ACC112 (cell line): ENCODE data around the gene TMC1.
"Not testable (repeated sequence)": the region's sequence is repeated elsewhere in the genome, so short reads cannot be mapped to it uniquely, and the experiment has no call there.

ENCODE experiments used
- H2AFZ ChIP-seq: fragments of 200-600 bp; sonication (generic); one replicate; pipeline ENCODE4 v1.6.0; 2017; ENCODE audit warnings: antibody characterized with exemption, low read length; ENCODE audit not compliant: unreplicated experiment
- H3K27ac ChIP-seq: fragments of 200-600 bp; sonication (generic); 2 replicates; pipeline ENCODE4 v1.5.1; 2014; ENCODE audit warnings: low read depth, mild to moderate bottlenecking, antibody characterized with exemption, low read length, moderate library complexity
- H3K27me3 ChIP-seq: fragments of 200-600 bp; sonication (generic); 2 replicates; pipeline ENCODE4 v1.6.1; 2014; ENCODE audit warnings: mild to moderate bottlenecking, antibody characterized with exemption, low read length, moderate library complexity, mixed read lengths; ENCODE audit not compliant: insufficient read depth
- H3K36me3 ChIP-seq: fragments of 200-600 bp; sonication (generic); 2 replicates; pipeline ENCODE4 v1.6.1; 2016; ENCODE audit warnings: mild to moderate bottlenecking, antibody characterized with exemption, low read length, moderate library complexity, mixed read lengths; ENCODE audit not compliant: insufficient read depth
- H3K4me1 ChIP-seq: fragments of 200-600 bp; sonication (generic); one replicate; pipeline ENCODE4 v1.6.1; 2016; ENCODE audit warnings: low read length, mixed read lengths; ENCODE audit not compliant: insufficient read depth, unreplicated experiment, control insufficient read depth
- H3K4me3 ChIP-seq: fragments of 200-600 bp; sonication (generic); 2 replicates; pipeline ENCODE4 v1.5.1; 2014; ENCODE audit warnings: mild to moderate bottlenecking, low read depth, low read length
- H3K79me2 ChIP-seq: fragments of 200-600 bp; sonication (generic); one replicate; pipeline ENCODE4 v1.6.0; 2016; ENCODE audit warnings: low read length; ENCODE audit not compliant: control insufficient read depth, unreplicated experiment, insufficient read depth

Gene TMC1

GRCh38 chr9:72486594-72486955 lies 34.8 kb upstream of the TMC1 start:
- no peak overlapping the region for H3K4me3 ChIP-seq
- H3K4me1 ChIP-seq: peaks cover 6% of the 10 kb centered on the region
- H3K27ac ChIP-seq: no peak overlapping the region
- no peak overlapping the region for H2AFZ ChIP-seq
- H3K79me2 ChIP-seq: no peaks in the 10 kb centered on the region
- H3K27me3 ChIP-seq: no peaks in the 10 kb centered on the region
- H3K36me3 ChIP-seq: no peaks in the 10 kb centered on the region

- H3K79me2 ChIP-seq, H3K4me1 ChIP-seq, H3K4me3 ChIP-seq, H3K36me3 ChIP-seq, H3K27ac ChIP-seq, H3K27me3 ChIP-seq, H2AFZ ChIP-seq: not testable (repeated sequence)
These were observed 33.7 kb upstream of the TMC1 start for GRCh38 chr9:72487665-72488064.

GRCh38 chr9:72489986-72490385 lies 31.4 kb upstream of the TMC1 start:
- no peak overlapping the region for H3K4me3 ChIP-seq
- no peaks in the 10 kb centered on the region for H3K79me2 ChIP-seq
- no peak overlapping the region for H3K27ac ChIP-seq
- no peaks in the 10 kb centered on the region for H3K4me1 ChIP-seq
- H2AFZ ChIP-seq: no peak overlapping the region
- H3K36me3 ChIP-seq: no peaks in the 10 kb centered on the region
- no peaks in the 10 kb centered on the region for H3K27me3 ChIP-seq

GRCh38 chr9:72491242-72491641 lies 30.2 kb upstream of the TMC1 start:
- no peaks in the 10 kb centered on the region for H3K27me3 ChIP-seq
- no peak overlapping the region for H3K4me3 ChIP-seq
- H3K36me3 ChIP-seq: no peaks in the 10 kb centered on the region
- H3K79me2 ChIP-seq: no peaks in the 10 kb centered on the region
- H2AFZ ChIP-seq: no peak overlapping the region
- no peak overlapping the region for H3K27ac ChIP-seq
- H3K4me1 ChIP-seq: no peaks in the 10 kb centered on the region

GRCh38 chr9:72494051-72494450 lies 27.4 kb upstream of the TMC1 start:
- Histone ChIP-seq H3K4me3 (no peak overlapping the region), H3K79me2 (no peaks in the 10 kb centered on the region), H3K36me3 (no peaks in the 10 kb centered on the region), H3K27ac (no peak overlapping the region), H2AFZ (no peak overlapping the region), H3K4me1 (no peaks in the 10 kb centered on the region), H3K27me3 (no peaks in the 10 kb centered on the region)

GRCh38 chr9:72497447-72498046 lies 23.9 kb upstream of the TMC1 start:
- Histone ChIP-seq H3K27ac (no peak overlapping the region), H3K4me1 (no peaks in the 10 kb centered on the region), H3K36me3 (no peaks in the 10 kb centered on the region), H2AFZ (no peak overlapping the region), H3K79me2 (no peaks in the 10 kb centered on the region), H3K27me3 (no peaks in the 10 kb centered on the region), H3K4me3 (no peak overlapping the region)

GRCh38 chr9:72506615-72507014 lies 14.8 kb upstream of the TMC1 start:
- Histone ChIP-seq H3K27me3 (no peaks in the 10 kb centered on the region), H2AFZ (no peak overlapping the region), H3K4me3 (no peak overlapping the region), H3K27ac (no peak overlapping the region), H3K79me2 (no peaks in the 10 kb centered on the region), H3K36me3 (no peaks in the 10 kb centered on the region), H3K4me1 (peaks cover 15% of the 10 kb centered on the region)

- Histone ChIP-seq H3K27me3 (no peaks in the 10 kb centered on the region), H3K4me3 (no peak overlapping the region), H2AFZ (peak overlapping the region; percentile 97), H3K4me1 (peaks cover 15% of the 10 kb centered on the region), H3K27ac (peak overlapping the region; percentile 65), H3K79me2 (no peaks in the 10 kb centered on the region), H3K36me3 (no peaks in the 10 kb centered on the region)
These were observed 12.4 kb upstream of the TMC1 start for GRCh38 chr9:72509053-72509452.

- H3K27ac ChIP-seq: peak overlapping the region; percentile 65
These were observed 11.8 kb upstream of the TMC1 start for GRCh38 chr9:72509635-72510034.

GRCh38 chr9:72521011-72521410 lies 397 bp upstream of the TMC1 start:
- H3K4me1 ChIP-seq, H3K27ac ChIP-seq, H3K27me3 ChIP-seq, H3K4me3 ChIP-seq, H3K79me2 ChIP-seq, H2AFZ ChIP-seq, H3K36me3 ChIP-seq: not testable (repeated sequence)

More at GRCh38 chr9:72509635-72510034, 11.8 kb upstream of the TMC1 start:
- no peaks in the 10 kb centered on the region for H3K36me3 ChIP-seq
- H3K4me3 ChIP-seq: no peak overlapping the region
- no peaks in the 10 kb centered on the region for H3K27me3 ChIP-seq
- H3K79me2 ChIP-seq: no peaks in the 10 kb centered on the region
- peaks cover 15% of the 10 kb centered on the region for H3K4me1 ChIP-seq
- H2AFZ ChIP-seq: peak overlapping the region; percentile 97

GRCh38 chr9:72524820-72525540 lies 3.6 kb downstream of the TMC1 start:
- Histone ChIP-seq H3K27ac (peak overlapping the region; percentile 70), H3K4me3 (no peak overlapping the region), H3K4me1 (peaks cover 25% of the 10 kb centered on the region), H2AFZ (no peak overlapping the region), H3K27me3 (no peaks in the 10 kb centered on the region), H3K36me3 (no peaks in the 10 kb centered on the region), H3K79me2 (no peaks in the 10 kb centered on the region)
